Naive B cell (primary cell): ENCODE measurements around the gene COMMD7. TPM values are rescaled to one million over a fixed set of nuclear protein-coding genes. Genes with fewer than 3 reads are reported as not detected.
A peak's percentile ranks its signal among the peaks of the same experiment; 100 is the strongest.

Experiments
- ATAC-seq, 2 donors: fragments of 150-1000 bp; cut with Tn5 transposase; 2 replicates each; pipeline ENCODE4 v1.10.0; 2021; ENCODE audit warnings: low read depth in 2 of 2, mild to moderate bottlenecking in 2 of 2, moderate library complexity in 2 of 2
- DNase-seq: peaks from one replicate; pipeline ENCODE4 v3.0.0; 2022
- H3K27ac Mint-ChIP-seq, 6 donors: one replicate each; pipeline ENCODE4 v1.8.0; 2020 to 2022; ENCODE audit warnings: mild to moderate bottlenecking in 6 of 6, mixed read lengths in 6 of 6, moderate library complexity in 5 of 6, inconsistent platforms in 2 of 6
- H3K27me3 Mint-ChIP-seq, 3 donors: one replicate each; pipeline ENCODE4 v1.8.0; 2021 to 2022; ENCODE audit warnings: mixed read lengths in 3 of 3, mild to moderate bottlenecking in 1 of 3
- H3K36me3 Mint-ChIP-seq, 2 donors: one replicate each; pipeline ENCODE4 v1.8.0; 2020 to 2022; ENCODE audit warnings: mixed read lengths in 2 of 2, inconsistent platforms in 1 of 2, mild to moderate bottlenecking in 1 of 2
- H3K4me1 Mint-ChIP-seq, 3 donors: one replicate each; pipeline ENCODE4 v1.8.0; 2020 to 2022; ENCODE audit warnings: mixed read lengths in 3 of 3, inconsistent platforms in 1 of 3, mild to moderate bottlenecking in 1 of 3, moderate library complexity in 1 of 3
- H3K4me3 Mint-ChIP-seq, 8 donors: one replicate each; pipeline ENCODE4 v1.8.0; 2020 to 2022; ENCODE audit warnings: mild to moderate bottlenecking in 8 of 8, mixed read lengths in 8 of 8, moderate library complexity in 8 of 8, inconsistent platforms in 2 of 8
- H3K9me3 Mint-ChIP-seq, 7 donors: one replicate each; pipeline ENCODE4 v1.8.0; 2020 to 2022; ENCODE audit warnings: mixed read lengths in 7 of 7, mild to moderate bottlenecking in 5 of 7, inconsistent platforms in 2 of 7, moderate library complexity in 1 of 7
- polyA plus RNA-seq, 6 donors: library from polyadenylated mRNA; unstranded; fragments of 300-500 nt; fragmentation: Illumina TruSeq; gene quantifications; one replicate each; pipeline ENCODE4 v1.2.3, GENCODE V29; 2021; ENCODE audit warnings: low read depth in 6 of 6

The COMMD7 gene
- polyA plus RNA-seq, 6 donors from 2014 or later: 80.6 to 96.9 (median 85.7) TPM

DNA sequence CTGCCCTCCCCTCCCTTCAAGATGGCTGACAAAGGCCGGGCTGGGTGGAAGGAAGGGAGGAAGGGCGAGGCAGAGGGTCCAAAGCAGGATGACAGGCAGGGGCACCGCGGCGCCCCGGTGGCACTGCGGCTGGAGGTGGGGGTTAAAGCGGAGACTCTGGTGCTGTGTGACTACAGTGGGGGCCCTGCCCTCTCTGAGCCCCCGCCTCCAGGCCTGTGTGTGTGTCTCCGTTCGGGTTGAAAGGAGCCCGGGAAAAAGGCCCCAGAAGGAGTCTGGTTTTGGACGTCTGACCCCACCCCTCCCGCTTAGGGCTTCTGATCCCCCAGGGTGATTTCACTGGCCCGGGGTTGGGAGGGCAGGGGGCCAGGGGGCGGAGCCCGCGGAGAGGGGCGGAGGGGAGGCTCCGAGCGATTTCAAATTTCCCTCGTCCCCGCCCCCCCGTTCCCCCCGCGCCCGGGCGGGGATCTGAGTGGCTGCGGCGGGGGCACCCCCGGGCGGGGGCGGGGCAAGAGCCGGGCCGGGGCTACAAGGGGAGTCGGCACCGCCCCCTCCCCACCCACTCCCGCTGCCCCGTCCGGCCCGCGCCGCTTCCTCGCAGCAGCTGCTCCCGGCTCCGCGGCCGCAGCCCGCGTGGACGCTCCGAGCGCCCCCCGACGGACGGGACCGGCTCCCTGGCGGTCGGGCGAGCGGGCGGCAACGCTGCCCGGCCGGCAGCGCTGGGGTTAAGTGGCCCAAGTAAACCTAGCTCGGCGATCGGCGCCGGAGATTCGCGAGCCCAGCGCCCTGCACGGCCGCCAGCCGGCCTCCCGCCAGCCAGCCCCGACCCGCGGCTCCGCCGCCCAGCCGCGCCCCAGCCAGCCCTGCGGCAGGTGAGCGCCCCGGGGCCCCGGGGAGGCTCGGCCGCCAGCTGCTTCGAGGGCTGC, 18.8 kb upstream of the COMMD7 start, which contains the start of gene DNMT3B:
Gene DNMT3B (plus strand): TSS at position 555 of the 923 bp plus-strand sequence. CDS start 17,939 bp downstream, outside the sequence.
- peak within 1 kb of the TSS in 3 of 6 donors; percentile 50 to 68 (median 52) for H3K27ac Mint-ChIP-seq

DNA sequence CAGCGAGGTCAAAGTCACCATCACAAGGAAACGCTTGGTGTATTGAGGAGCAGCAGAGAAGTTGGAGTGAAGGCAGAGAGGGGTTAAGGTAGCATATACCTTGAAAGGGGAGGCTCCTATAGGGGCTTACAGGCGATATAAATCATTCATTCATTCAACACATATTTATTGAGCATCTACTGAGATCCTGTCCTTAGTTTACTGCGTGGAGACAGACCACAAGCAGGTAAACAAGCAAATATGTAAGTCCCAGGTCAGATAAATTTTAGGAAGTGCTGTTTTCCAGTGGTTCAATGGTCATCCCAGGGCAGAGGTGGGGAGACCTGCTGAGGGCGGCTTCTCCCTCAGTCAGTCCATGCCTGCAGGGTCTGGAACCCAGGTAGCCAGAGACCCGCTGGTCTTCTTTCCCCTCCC, 18.2 kb upstream of the COMMD7 start:
- H3K4me1 Mint-ChIP-seq: peaks cover 12 to 22% (median 21%) of the 10 kb centered on the region in 3 donors
- peak overlapping the region in 2 of 6 donors; percentile 50 to 52 for H3K27ac Mint-ChIP-seq

More for the DNA sequence above, 18.8 kb upstream of the COMMD7 start, which contains the start of gene DNMT3B:
- H3K36me3 Mint-ChIP-seq: no peaks in the 10 kb centered on the region
- DNase-seq (peak; percentile 71), ATAC-seq (peak; percentile 74 to 78)
- peaks cover 12 to 22% (median 21%) of the 10 kb centered on the region in 3 donors for H3K4me1 Mint-ChIP-seq
- peaks cover 3 to 14% (median 7%) of the 10 kb centered on the region in 3 donors for H3K27me3 Mint-ChIP-seq
- no peaks in the 10 kb centered on the region for H3K9me3 Mint-ChIP-seq
- H3K4me3 Mint-ChIP-seq: peak within 1 kb of the TSS; percentile 89 to 96 (median 92)

DNA sequence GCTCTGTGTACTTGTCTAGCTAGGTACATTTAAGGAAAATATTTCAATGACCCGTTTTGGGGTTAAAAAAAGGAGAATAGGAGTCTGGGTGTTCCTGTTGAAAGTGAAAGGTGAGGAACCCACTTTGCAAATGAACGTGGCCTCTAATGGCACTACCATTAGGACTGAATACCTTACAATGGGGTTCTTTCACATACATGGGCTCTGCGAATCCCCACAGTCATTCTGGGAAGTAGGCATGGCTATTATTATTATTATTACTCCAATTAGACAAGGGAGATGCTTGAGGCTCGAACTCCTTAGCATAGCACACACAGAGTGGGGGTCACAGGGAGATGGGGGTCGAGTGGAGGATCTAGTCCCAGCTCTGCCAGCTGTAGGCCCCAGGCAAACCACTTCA, 12.9 kb upstream of the COMMD7 start:
- Mint-ChIP-seq H3K4me3 (no peak overlapping the region), H3K9me3 (no peaks in the 10 kb centered on the region), H3K27ac (no peak overlapping the region), H3K27me3 (peaks cover 0 to 3% (median 3%) of the 10 kb centered on the region in 3 donors), H3K4me1 (peaks cover 0 to 3% (median 2%) of the 10 kb centered on the region in 3 donors), H3K36me3 (no peaks in the 10 kb centered on the region)
- ATAC-seq: no peak
- DNase-seq: no peak

More for the DNA sequence above, 18.2 kb upstream of the COMMD7 start:
- ATAC-seq (no peak), DNase-seq (no peak)
- peak overlapping the region; percentile 76 to 93 (median 90) for H3K4me3 Mint-ChIP-seq
- no peaks in the 10 kb centered on the region for H3K9me3 Mint-ChIP-seq
- no peaks in the 10 kb centered on the region for H3K36me3 Mint-ChIP-seq
- H3K27me3 Mint-ChIP-seq: peaks cover 3 to 14% (median 7%) of the 10 kb centered on the region in 3 donors

DNA sequence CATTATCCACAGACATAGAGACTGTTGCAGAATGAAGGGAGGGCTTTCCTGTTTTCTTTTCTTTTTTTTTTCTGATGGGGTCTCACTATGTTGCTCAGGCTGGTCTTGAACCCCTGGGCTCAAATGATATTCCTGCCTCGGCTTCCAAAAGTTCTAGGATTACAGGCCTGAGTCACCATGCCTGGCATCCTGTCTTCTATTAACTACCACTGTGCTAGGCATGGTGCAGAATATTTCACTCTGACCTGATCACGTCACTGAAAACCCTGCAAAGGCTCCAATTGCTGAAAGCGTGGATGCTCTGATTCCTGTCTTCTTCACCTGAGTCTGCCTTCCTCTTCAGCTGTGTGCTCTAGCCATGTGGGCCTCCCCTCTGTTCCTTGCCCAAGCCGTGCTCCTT, 10.5 kb upstream of the COMMD7 start:
- no peaks in the 10 kb centered on the region for H3K9me3 Mint-ChIP-seq
- no peak for ATAC-seq
- H3K36me3 Mint-ChIP-seq: no peaks in the 10 kb centered on the region
- H3K4me1 Mint-ChIP-seq: no peaks in the 10 kb centered on the region
- no peak overlapping the region for H3K27ac Mint-ChIP-seq
- no peak for DNase-seq
- H3K27me3 Mint-ChIP-seq: no peaks in the 10 kb centered on the region
- H3K4me3 Mint-ChIP-seq: peak overlapping the region in 1 of 8 donors; percentile 16

DNA sequence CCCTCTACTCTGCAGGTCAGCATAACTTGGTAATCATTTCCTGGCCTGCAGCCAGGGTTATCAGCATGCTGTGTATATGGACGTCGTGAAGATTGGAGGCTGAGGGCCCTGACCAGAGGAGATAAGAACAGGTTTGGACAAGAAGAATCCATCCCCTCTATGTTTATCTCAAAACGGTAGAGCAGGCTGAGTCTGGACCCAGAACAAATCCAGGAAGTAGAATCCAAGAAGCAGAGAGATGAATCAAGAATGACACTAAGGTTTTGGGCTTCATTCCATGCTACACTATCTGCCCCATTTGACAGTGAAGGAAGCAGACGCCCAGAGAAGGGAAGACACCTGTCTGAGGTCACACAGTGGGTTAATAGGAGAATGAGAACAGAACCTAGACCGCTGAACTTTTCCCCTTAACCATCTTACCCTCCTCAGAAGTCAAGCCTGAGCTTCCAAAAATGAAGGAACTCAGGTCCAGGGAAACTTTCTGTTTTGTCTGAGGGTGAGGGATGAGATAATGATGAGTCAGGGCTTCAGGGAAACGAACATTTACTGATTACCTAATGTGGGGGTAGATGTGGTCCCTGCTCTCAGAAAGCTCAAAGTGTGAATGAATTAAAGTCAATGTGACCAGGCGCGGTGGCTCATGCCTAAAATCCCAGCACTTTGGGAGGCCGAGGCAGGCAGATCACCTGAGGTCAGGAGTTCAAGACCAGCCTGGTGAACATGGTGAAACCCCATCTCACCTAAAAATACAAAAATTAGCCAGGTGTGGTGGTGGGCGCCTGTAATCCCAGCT, 9.4 kb upstream of the COMMD7 start:
- H3K9me3 Mint-ChIP-seq: no peaks in the 10 kb centered on the region
- no peaks in the 10 kb centered on the region for H3K36me3 Mint-ChIP-seq
- H3K27me3 Mint-ChIP-seq: no peaks in the 10 kb centered on the region
- H3K4me3 Mint-ChIP-seq: no peak overlapping the region
- H3K27ac Mint-ChIP-seq: no peak overlapping the region
- DNase-seq (no peak), ATAC-seq (no peak)
- H3K4me1 Mint-ChIP-seq: no peaks in the 10 kb centered on the region

DNA sequence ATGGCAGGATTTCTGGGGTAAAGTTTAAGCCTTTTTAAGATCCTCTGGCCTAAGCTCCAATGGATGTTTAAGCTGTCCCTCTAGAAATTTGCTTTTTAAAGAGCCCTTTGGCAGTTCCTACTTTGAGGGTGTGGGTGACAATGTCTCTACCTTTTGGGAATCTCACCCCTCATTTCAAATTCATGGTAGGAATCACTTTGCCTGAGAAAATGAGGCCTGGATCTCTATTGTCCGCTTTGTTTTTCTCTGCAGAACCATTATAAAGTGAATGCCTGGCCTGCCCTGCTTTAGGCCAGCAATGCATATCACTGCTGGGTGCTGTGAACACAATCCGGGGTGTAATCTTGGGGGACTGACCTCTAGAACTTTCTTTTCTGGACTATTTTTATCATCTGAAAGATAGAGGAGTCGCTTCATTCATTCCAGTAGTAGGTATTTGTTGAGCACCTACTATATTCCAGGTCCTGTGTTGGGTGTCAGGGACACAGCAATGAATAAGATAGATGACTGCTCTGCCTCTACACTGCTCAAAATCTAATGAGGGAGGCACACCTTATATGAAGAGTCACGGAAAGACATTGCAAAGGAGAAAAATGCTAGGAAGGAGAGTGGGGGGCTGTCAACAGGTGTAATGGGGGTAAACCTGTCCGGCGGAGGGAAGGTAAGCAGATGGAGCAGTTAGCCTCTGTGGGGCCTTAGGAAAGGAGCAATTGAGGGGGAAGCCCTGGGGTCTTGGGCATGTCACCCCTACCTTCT, 8.6 kb upstream of the COMMD7 start:
- no peaks in the 10 kb centered on the region for H3K4me1 Mint-ChIP-seq
- no peaks in the 10 kb centered on the region for H3K9me3 Mint-ChIP-seq
- H3K27me3 Mint-ChIP-seq: no peaks in the 10 kb centered on the region
- DNase-seq (no peak), ATAC-seq (no peak)
- no peak overlapping the region for H3K27ac Mint-ChIP-seq
- H3K36me3 Mint-ChIP-seq: no peaks in the 10 kb centered on the region
- H3K4me3 Mint-ChIP-seq: no peak overlapping the region

DNA sequence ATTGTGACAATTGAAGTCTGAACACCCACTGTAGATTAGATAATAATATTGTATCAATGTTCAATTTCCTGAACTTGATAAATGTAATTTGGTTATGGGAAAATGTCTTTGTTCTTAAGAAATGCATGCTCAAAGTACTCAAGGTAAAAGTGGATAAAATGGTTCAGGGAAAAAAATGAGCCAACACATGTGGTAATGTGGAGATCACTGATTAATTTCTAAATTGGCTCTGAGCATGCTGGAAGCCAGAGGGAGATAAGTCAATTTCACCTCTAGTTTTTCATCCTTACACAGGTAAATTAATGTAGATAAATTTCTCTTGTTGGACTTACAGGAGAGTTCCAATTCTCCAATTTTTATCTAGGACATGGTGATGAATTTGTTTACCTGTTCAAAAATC, 8.0 kb upstream of the COMMD7 start:
- H3K27me3 Mint-ChIP-seq: no peaks in the 10 kb centered on the region

DNA sequence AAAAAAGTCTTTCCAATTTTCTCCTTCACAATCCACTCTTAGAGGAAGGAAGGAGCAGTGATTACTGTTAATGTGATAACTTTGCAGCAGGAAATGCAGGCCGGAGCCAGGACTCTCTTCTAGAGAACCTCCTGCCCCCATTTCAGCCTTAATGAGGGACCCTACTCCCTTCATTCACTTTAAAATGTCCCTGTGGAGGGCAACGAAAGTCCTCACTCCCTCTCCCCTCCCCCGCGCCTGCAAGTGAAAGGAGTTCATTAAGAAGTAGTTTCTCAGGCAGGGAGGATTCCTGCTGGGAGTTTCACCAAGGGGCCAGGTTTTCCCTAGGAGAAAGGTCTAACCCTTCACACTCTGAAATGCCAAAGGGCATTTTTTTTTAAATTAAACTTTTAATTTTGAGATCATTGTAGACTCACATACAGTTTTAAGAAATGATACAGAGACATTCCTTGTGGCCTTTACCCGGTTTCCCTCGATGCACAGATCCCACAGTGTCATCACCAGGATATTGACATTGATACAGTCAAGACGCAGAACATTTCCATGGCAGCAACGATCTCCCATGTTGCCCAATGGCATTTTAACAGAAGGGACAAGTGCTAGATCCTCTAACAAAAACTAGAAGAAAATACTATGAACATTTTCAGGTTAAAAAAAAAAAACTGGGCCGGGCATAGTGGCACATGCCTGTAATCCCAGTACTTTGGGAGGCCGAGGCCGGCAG, 6.8 kb upstream of the COMMD7 start:
- ATAC-seq: no peak
- Mint-ChIP-seq H3K36me3 (no peaks in the 10 kb centered on the region), H3K27me3 (no peaks in the 10 kb centered on the region), H3K4me3 (no peak overlapping the region), H3K9me3 (no peaks in the 10 kb centered on the region), H3K27ac (no peak overlapping the region), H3K4me1 (no peaks in the 10 kb centered on the region)
- DNase-seq: no peak

More for the DNA sequence above, 8.0 kb upstream of the COMMD7 start:
- Mint-ChIP-seq H3K4me3 (no peak overlapping the region), H3K36me3 (no peaks in the 10 kb centered on the region), H3K9me3 (no peaks in the 10 kb centered on the region), H3K4me1 (no peaks in the 10 kb centered on the region), H3K27ac (no peak overlapping the region)
- ATAC-seq (no peak), DNase-seq (no peak)

DNA sequence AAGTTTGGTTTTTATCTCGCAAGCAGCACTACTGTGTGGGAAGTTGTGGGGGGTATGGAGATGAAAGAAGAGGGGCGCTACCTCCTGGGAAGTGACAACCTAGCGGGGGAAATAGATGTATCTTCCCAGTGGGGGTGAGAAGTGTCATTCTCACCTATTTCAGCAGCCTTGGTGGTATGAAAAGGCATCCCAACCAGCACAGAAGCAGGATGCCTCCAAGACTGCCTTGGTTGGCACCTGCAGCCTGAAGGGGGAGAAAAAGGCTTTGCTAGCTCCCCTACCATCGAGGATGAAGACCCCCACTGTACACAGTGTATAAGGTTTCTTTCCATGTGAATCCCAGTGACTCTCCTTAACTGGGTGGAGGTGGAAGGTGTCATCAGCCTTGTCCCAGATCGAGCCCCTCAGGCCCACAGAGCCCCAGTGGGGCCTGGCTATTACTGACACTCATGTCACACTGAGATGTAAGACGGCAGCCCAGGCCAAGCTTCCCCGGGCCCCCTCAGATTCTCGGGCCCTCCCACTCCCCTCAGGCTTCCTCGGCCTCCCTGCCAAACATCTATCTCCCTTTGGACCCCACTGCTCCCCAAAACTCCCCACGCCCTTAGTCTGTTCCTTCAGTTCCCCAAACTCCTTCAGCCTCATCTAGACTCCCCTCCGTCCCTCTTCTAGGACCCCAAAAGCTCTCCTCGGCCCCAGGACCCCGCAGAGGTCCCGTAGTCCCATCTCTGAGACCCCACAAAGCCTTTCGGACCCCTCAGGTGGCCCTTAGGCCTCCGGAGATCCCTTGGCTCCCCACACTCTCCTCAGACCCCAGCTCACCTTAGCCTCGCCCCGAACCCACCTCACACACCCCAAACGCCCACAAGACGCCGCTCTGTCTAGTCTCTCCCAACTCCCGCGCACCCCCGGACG, 688 bp downstream of the COMMD7 start:
- Mint-ChIP-seq H3K9me3 (no peaks in the 10 kb centered on the region), H3K4me3 (peak overlapping the region; percentile 93 to 98 (median 96)), H3K4me1 (peaks cover 16 to 41% (median 17%) of the 10 kb centered on the region in 3 donors), H3K36me3 (no peaks in the 10 kb centered on the region), H3K27me3 (no peaks in the 10 kb centered on the region), H3K27ac (peak overlapping the region; percentile 86 to 97 (median 94))
- ATAC-seq: no peak
- DNase-seq: no peak

DNA sequence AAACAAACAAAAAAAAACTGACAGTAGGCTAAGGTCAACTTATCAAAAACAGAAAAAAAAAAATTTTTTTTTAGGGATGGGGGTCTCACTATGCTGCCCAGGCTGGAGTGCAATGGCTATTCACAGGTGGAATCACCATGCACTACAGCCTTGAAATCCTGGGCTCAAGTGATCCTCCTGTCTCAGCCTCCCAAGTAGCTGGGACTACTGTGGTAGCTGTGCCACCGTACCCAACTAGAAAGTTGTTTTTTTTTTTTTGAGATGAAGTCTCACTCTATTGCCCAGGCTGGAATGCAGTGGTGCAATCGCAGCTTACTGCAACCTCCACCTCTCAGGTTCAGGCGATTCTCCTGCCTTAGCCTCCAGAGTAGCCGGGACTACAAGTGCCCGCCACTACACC, 2.1 kb downstream of the COMMD7 start:
- H3K36me3 Mint-ChIP-seq: no peaks in the 10 kb centered on the region
- peak overlapping the region in 2 of 8 donors; percentile 12 to 57 for H3K4me3 Mint-ChIP-seq
- H3K4me1 Mint-ChIP-seq: peaks cover 16 to 41% (median 17%) of the 10 kb centered on the region in 3 donors
- ATAC-seq: no peak
- H3K9me3 Mint-ChIP-seq: no peaks in the 10 kb centered on the region
- H3K27ac Mint-ChIP-seq: peak overlapping the region in 2 of 6 donors; percentile 63 to 72
- no peak for DNase-seq
- no peaks in the 10 kb centered on the region for H3K27me3 Mint-ChIP-seq

DNA sequence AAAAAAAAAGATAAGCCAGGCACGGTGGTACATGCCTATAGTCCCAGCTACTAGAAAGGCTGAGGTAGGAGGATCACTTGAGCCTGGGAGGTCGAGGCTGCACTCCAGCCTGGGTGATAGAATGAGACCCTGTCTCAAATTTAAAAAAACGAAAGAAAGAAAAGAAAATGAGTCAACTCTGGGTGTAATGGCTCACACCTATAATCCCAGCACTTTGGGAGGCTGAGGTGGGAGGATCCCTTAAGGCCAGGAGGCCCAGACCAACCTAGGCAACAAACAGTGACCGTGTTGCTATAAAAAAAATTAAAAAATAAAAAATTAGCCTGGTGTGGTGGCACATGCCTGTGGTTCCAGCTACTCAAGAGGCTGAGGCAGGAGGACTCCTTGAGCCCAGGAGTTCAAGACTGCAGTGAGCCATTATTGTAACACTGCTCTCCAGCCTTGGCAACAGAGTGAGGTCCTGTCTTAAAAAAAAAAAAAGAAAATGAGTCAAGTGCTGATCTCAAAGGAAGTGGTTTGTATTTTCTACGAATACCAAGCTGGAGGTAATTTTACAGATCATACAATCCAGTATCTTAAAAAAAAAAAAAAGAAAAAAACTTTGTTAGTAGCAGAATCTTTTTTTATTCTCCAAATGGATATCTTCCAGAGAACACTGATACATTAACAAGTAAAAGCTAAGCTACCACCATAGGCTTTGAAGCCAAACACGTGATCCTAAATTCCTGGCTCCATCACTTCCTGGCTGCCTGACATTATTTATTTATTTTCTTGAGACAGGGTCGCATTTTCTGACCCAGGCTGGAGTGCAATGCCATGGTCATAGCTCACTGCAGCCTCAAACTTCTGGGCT, 5.7 kb downstream of the COMMD7 start:
- H3K4me3 Mint-ChIP-seq: no peak overlapping the region
- H3K36me3 Mint-ChIP-seq: no peaks in the 10 kb centered on the region
- DNase-seq (no peak), ATAC-seq (no peak)
- H3K4me1 Mint-ChIP-seq: peaks cover 5 to 21% (median 11%) of the 10 kb centered on the region in 3 donors
- no peak overlapping the region for H3K27ac Mint-ChIP-seq
- H3K9me3 Mint-ChIP-seq: no peaks in the 10 kb centered on the region
- no peaks in the 10 kb centered on the region for H3K27me3 Mint-ChIP-seq
